GM12878 (cell line): ENCODE measurements around the gene B3GALNT1. TPM values are rescaled to one million over a fixed set of nuclear protein-coding genes. Genes with fewer than 3 reads are reported as not detected.

Experiments
- ATAC-seq: fragments of 200-7000 bp; cut with Tn5 transposase; 3 replicates; pipeline ENCODE4 v1.9.1; 2020; ENCODE audit warnings: mild to moderate bottlenecking, moderate library complexity
- BruUV-seq: library from RNA; stranded (reverse); fragments of 400-500 nt; replicated peaks from 2 replicates; lab custom pipeline; 2021; lab: Mats Ljungman, UMichigan
- CTCF ChIA-PET: fragments of 300-600 bp; sonication (Branson Sonifier 250); formaldehyde crosslinking; extraction: SDS; loops from one replicate; lab custom pipeline; 2021; ENCODE audit warnings: inconsistent platforms; lab: Yijun Ruan, JAX
- POLR2A ChIA-PET: fragments of 350-600 bp; formaldehyde crosslinking; extraction: SDS; loops from one replicate; lab custom pipeline; 2021; ENCODE audit warnings: inconsistent platforms; lab: Charles Lee
- RAD21 ChIA-PET: fragments of 300-600 bp; sonication (Branson Sonifier 250); formaldehyde crosslinking; loops from one replicate; lab custom pipeline; 2023; ENCODE audit warnings: antibody characterized with exemption; ENCODE audit not compliant: unreplicated experiment; lab: Charles Lee
- SMC1A ChIA-PET: fragments of 300-600 bp; sonication (Branson Sonifier 250); formaldehyde crosslinking; loops from one replicate; lab custom pipeline; 2023; ENCODE audit not compliant: unreplicated experiment, uncharacterized antibody; lab: Charles Lee
- DNase-seq: peaks from one replicate; pipeline ENCODE4 v3.0.0-alpha.2; 2011; ENCODE audit warnings: low read depth, low spot score
- FAIRE-seq: peaks from 3 replicates; lab custom pipeline; 2011; peaks lifted over from hg19 to GRCh38; lab: Jason Lieb, UNC
- H2AFZ ChIP-seq: 2 replicates; pipeline ENCODE4 v1.6.0; 2011; ENCODE audit warnings: low read depth, low read length, control low read depth; ENCODE audit not compliant: control insufficient read depth
- H3K27ac ChIP-seq: 2 replicates; pipeline ENCODE4 v1.5.1; 2011; ENCODE audit warnings: control low read depth; ENCODE audit not compliant: control insufficient read depth, insufficient read depth
- H3K27me3 ChIP-seq, 2 experiments: replicated peaks in 1 of 2; 2 replicates each; pipeline versions ENCODE4 v1.6.0 to v1.6.1; 2011; ENCODE audit warnings: low read length in 1 of 2; ENCODE audit not compliant: control insufficient read depth in 2 of 2, insufficient read depth in 2 of 2
- H3K36me3 ChIP-seq, 2 experiments: 2 replicates each; pipeline ENCODE4 v1.5.1; 2011; ENCODE audit warnings: low read length in 1 of 2; ENCODE audit not compliant: control insufficient read depth in 2 of 2, insufficient read depth in 2 of 2
- H3K4me1 ChIP-seq: 2 replicates; pipeline ENCODE4 v1.6.1; 2011; ENCODE audit warnings: mild to moderate bottlenecking, low read length, moderate library complexity, mixed read lengths; ENCODE audit not compliant: control insufficient read depth, insufficient read depth
- H3K4me2 ChIP-seq: 2 replicates; pipeline ENCODE4 v1.6.0; 2011; ENCODE audit warnings: control low read depth; ENCODE audit not compliant: control insufficient read depth, insufficient read depth
- H3K4me3 ChIP-seq: fragments of 200-600 bp; sonication (generic); 2 replicates; pipeline ENCODE4 v1.5.1; 2016
- H3K79me2 ChIP-seq: 2 replicates; pipeline ENCODE4 v1.6.0; 2011; ENCODE audit warnings: low read length; ENCODE audit not compliant: control insufficient read depth, insufficient read depth
- H3K9ac ChIP-seq: 2 replicates; pipeline ENCODE4 v1.8.0; 2011; ENCODE audit warnings: low read length, control low read depth, mixed read lengths; ENCODE audit not compliant: control insufficient read depth, insufficient read depth
- H3K9me3 ChIP-seq: replicated peaks from 3 replicates; pipeline ENCODE4 v1.5.1; 2011; ENCODE audit warnings: mild to moderate bottlenecking, low read length; ENCODE audit not compliant: control insufficient read depth, insufficient read depth
- H4K20me1 ChIP-seq: 2 replicates; pipeline ENCODE4 v1.6.0; 2011; ENCODE audit not compliant: control insufficient read depth, insufficient read depth
- BCL11A ChIP-seq: IDR thresholded peaks from 2 replicates; pipeline ENCODE4 v1.6.1; 2011; ENCODE audit warnings: low read depth, low read length
- ESRRA ChIP-seq: IDR thresholded peaks from 2 replicates; pipeline ENCODE4 v1.6.1; 2012; ENCODE audit warnings: mild to moderate bottlenecking, low read length, improper control_type of control experiment
- HDGF ChIP-seq: fragments of 450-650 bp; IDR thresholded peaks from 2 replicates; pipeline ENCODE4 v1.6.1; 2016; ENCODE audit warnings: antibody characterized with exemption
- IRF3 ChIP-seq: fragments of 450-650 bp; IDR thresholded peaks from 2 replicates; pipeline ENCODE4 v1.6.1; 2014; ENCODE audit warnings: mild to moderate bottlenecking
- KDM1A ChIP-seq: fragments of 200-600 bp; sonication (generic); IDR thresholded peaks from 2 replicates; pipeline ENCODE4 v1.6.1; 2016; ENCODE audit warnings: borderline replicate concordance
- MEF2A ChIP-seq: IDR thresholded peaks from 2 replicates; pipeline ENCODE4 v1.6.1; 2011; ENCODE audit warnings: low read depth, mild to moderate bottlenecking, low read length, moderate library complexity; ENCODE audit not compliant: insufficient read depth
- POLR2AphosphoS5 ChIP-seq: IDR thresholded peaks from 2 replicates; pipeline ENCODE4 v1.6.1; 2011; ENCODE audit warnings: mild to moderate bottlenecking, low read length, inconsistent platforms
- SMARCA5 ChIP-seq: fragments of 450-650 bp; IDR thresholded peaks from 2 replicates; pipeline ENCODE4 v1.6.1; 2017; ENCODE audit warnings: mild to moderate bottlenecking
- SMC3 ChIP-seq: IDR thresholded peaks from 2 replicates; pipeline ENCODE4 v1.6.1; 2011; ENCODE audit warnings: low read length, improper control_type of control experiment, borderline replicate concordance
- ZNF274 ChIP-seq: IDR thresholded peaks from one replicate; pipeline ENCODE4 v1.8.0; 2011; ENCODE audit not compliant: insufficient read length, insufficient read depth
- WGBS: methylation state at CpG from one replicate; pipeline ENCODE4 v1.1.6; 2016; ENCODE audit warnings: low lambda C conversion rate; ENCODE audit not compliant: insufficient replicate concordance, insufficient coverage; ENCODE audit errors: missing lambda C conversion rate; 5-methylcytosine and 5-hydroxymethylcytosine counted together
- in situ Hi-C: fragments of 300-500 bp; cut with MboI; formaldehyde crosslinking; loops from 9 replicates; pipeline ENCODE4 v1.14.3; 2018; ENCODE audit warnings: mixed read lengths
- intact Hi-C: fragments of 100-400 bp; cut with micrococcal nuclease; formaldehyde crosslinking; loops from one replicate; pipeline ENCODE4 v1.14.2; 2022; ENCODE audit not compliant: unreplicated experiment
- polyA plus RNA-seq, 11 experiments: library from polyadenylated mRNA; depleted of rRNA in 4 of 11; unstranded in 6 of 11; stranded (reverse) in 5 of 11; fragments of >200 nt; fragmentation: Nextera tagmentation in 4 of 11; fragmentation: Illumina TruSeq in 1 of 11; extraction: Ambion mirVana in 4 of 11; extraction: Trizol in 1 of 11; gene quantifications; 1 replicate in 1 of 11; 2 replicates in 10 of 11; pipeline versions ENCODE4 v1.2.1 to v1.2.3, GENCODE V29; 2011 to 2016; ENCODE audit warnings: inconsistent platforms in 2 of 11, missing spikeins in 2 of 11, low read depth in 1 of 11
- total RNA-seq, 4 experiments: library from RNA; depleted of rRNA in 3 of 4; stranded (reverse); fragments of >200 nt in 3 of 4; fragmentation: Illumina TruSeq in 1 of 4; extraction: Trizol in 1 of 4; gene quantifications; 2 replicates each; pipeline versions ENCODE4 v1.2.1 to v1.2.3, GENCODE V29; 2013 to 2021
- TF ChIP-seq, protein P1 (sequence below), 3 experiments: IDR thresholded peaks in 2 of 3; conservative IDR thresholded peaks in 1 of 3; 2 replicates each; pipeline ENCODE4 v1.5.1; 2011; ENCODE audit warnings: low read depth in 3 of 3, low read length in 3 of 3, mild to moderate bottlenecking in 3 of 3, control low read depth in 2 of 3, moderate library complexity in 2 of 3, inconsistent platforms in 1 of 3, mixed read lengths in 1 of 3; ENCODE audit not compliant: control insufficient read depth in 2 of 3, insufficient read depth in 1 of 3; ENCODE audit errors: extremely low read depth in 1 of 3
- TF ChIP-seq, protein P2 (sequence below): IDR thresholded peaks from 2 replicates; pipeline ENCODE4 v1.6.1; 2011; ENCODE audit warnings: low read depth, low read length, improper control_type of control experiment, borderline replicate concordance

The B3GALNT1 gene
- total and polyA plus RNA-seq, 10 of the 15 experiments (the other 5 are each of a cell fraction or from before 2014, with no cell fraction given), result 0.04 to 0.95 (median 0.18) TPM; not detected in 3

DNA sequence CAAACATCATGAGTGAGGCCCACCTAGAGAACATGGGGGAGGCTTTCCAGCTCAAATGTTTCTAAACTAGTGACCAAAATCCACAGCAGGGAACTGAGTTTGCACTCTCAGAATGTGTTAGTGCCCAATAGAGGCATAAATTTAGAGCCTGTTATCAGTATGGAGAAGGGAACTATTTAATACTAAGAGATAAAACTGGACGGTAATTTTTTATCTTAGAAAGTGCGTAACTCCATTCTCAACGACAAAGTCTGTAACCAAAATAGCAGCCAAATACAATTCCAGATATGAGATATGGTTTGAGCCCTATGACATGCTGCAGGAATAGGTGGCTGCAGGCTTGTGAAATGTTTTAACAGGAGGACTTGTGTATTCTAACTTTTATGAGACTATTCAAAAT lies 3.5 kb downstream of the B3GALNT1 start:
- Histone ChIP-seq H3K4me2 (no peak overlapping the region), H3K4me1 (no peaks in the 10 kb centered on the region), H3K9ac (no peak overlapping the region), H3K27ac (no peak overlapping the region), H2AFZ (no peak overlapping the region), H3K36me3 (no peaks in the 10 kb centered on the region), H3K4me3 (no peak overlapping the region), H4K20me1 (no peaks in the 10 kb centered on the region), H3K79me2 (no peaks in the 10 kb centered on the region)
- SMC1A ChIA-PET, result interaction anchor here (1.0 to 1.7 kb wide), 3 partner anchors 9 to 321 kb away, joined by 3 to 4 read pairs (median 4); no protein-coding TSS in a partner anchor
- intact Hi-C loops, result no loop called here
- CTCF ChIA-PET, result no interaction called here
- no peak for DNase-seq
- no TSS peak for BruUV-seq
- TF ChIP-seq HDGF (no peak), SMARCA5 (no peak), MEF2A (no peak), ZNF274 (no peak), BCL11A (no peak), POLR2AphosphoS5 (no peak), IRF3 (no peak), ESRRA (no peak), KDM1A (no peak), SMC3 (no peak)
- TF ChIP-seq, protein P1, sequence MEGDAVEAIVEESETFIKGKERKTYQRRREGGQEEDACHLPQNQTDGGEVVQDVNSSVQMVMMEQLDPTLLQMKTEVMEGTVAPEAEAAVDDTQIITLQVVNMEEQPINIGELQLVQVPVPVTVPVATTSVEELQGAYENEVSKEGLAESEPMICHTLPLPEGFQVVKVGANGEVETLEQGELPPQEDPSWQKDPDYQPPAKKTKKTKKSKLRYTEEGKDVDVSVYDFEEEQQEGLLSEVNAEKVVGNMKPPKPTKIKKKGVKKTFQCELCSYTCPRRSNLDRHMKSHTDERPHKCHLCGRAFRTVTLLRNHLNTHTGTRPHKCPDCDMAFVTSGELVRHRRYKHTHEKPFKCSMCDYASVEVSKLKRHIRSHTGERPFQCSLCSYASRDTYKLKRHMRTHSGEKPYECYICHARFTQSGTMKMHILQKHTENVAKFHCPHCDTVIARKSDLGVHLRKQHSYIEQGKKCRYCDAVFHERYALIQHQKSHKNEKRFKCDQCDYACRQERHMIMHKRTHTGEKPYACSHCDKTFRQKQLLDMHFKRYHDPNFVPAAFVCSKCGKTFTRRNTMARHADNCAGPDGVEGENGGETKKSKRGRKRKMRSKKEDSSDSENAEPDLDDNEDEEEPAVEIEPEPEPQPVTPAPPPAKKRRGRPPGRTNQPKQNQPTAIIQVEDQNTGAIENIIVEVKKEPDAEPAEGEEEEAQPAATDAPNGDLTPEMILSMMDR (IDR thresholded peaks at IDR 0.05 in 2 of 3, conservative IDR thresholded peaks at IDR 0.05 in 1 of 3; ENCODE audit: control insufficient read depth in 2 of 3, extremely low read depth in 1 of 3, insufficient read depth in 1 of 3, low read depth in 3 of 3, low read length in 3 of 3), result no peak
- TF ChIP-seq, protein P2, sequence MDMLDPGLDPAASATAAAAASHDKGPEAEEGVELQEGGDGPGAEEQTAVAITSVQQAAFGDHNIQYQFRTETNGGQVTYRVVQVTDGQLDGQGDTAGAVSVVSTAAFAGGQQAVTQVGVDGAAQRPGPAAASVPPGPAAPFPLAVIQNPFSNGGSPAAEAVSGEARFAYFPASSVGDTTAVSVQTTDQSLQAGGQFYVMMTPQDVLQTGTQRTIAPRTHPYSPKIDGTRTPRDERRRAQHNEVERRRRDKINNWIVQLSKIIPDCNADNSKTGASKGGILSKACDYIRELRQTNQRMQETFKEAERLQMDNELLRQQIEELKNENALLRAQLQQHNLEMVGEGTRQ, result no peak
- TF ChIP-seq, all 136 proteins: peak for 0
- in situ Hi-C loops, result no loop called here
- WGBS, result 68% methylated on average over 3 of the region's 3 CpGs
- ChIA-PET RAD21 (no interaction called here), POLR2A (no interaction called here)
- Histone ChIP-seq H3K9me3 (no peaks in the 10 kb centered on the region), H3K27me3 (peaks cover 0 to 1% of the 10 kb centered on the region in 2 experiments; a peak in 1 of 4 replicates)
- no peak for FAIRE-seq
- no peak for ATAC-seq
